ENCODE results near the gene RAPGEF6. TPM values are rescaled to one million over a fixed set of nuclear protein-coding genes. Genes with fewer than 3 reads are reported as not detected.
A peak's percentile ranks its signal among the peaks of the same experiment; 100 is the strongest.
"Not testable (repeated sequence)": the region's sequence is repeated elsewhere in the genome, so short reads cannot be mapped to it uniquely, and the experiment has no call there.

The RAPGEF6 gene
- polyA plus RNA-seq = 10 to 100 TPM in 2 of 3 donors, 1 to 10 TPM in 1; 9.7 to 17.5 (median 14.5) TPM

DNA sequence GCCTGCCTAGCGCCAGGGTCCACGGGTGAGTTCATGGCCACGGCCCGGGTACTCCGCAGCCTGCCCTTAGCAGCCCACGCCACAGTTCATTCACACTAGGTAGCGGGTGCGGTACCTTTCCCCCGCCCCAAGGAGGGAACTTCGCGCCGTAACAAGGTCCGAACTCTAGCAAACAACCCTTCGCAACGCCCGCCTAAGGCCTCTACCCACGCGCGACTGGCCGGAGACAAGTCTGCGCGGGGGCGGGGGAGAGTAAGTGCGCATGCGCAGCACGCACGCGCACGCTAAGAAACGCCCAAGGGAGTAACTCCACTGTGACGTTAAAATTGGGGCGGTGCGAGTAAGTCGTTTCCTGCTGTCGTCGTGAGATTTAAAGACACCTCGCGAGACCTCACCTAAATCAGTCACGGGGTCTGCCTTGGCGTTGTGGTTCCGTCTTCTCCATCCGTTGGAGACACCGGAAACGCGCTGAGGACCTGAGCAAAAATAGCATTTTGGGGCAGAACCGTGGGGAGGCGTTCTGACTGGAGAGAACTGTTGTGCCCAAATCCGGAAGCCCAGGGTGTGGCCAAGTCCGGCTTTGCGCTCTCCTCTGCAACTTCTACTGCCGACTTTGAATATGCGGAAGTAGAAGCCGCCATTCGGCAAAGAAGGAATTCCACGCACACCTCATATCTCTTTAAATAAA is at the start of gene RAPGEF6:
Gene RAPGEF6 (minus strand): TSS at position 234 of the 688 bp plus-strand sequence. CDS start 199 bp downstream, at position 35.
- peak within 1 kb of the TSS; percentile 92 to 100 (median 94) for H3K4me3 Mint-ChIP-seq
- no peaks in the 10 kb centered on the region for H3K36me3 Mint-ChIP-seq
- peaks cover 13 to 15% (median 15%) of the 10 kb centered on the region in 3 donors for H3K27me3 Mint-ChIP-seq (ENCODE audit: low read depth in 3 of 3)
- H3K9me3 Mint-ChIP-seq = no peaks in the 10 kb centered on the region
- DNase-seq = peak; percentile 98 to 99 (median 98)
- H3K4me1 Mint-ChIP-seq = peaks cover 17 to 26% of the 10 kb centered on the region in 2 donors
- H3K27ac Mint-ChIP-seq = peak within 1 kb of the TSS; percentile 98 to 99 (median 98)

DNA sequence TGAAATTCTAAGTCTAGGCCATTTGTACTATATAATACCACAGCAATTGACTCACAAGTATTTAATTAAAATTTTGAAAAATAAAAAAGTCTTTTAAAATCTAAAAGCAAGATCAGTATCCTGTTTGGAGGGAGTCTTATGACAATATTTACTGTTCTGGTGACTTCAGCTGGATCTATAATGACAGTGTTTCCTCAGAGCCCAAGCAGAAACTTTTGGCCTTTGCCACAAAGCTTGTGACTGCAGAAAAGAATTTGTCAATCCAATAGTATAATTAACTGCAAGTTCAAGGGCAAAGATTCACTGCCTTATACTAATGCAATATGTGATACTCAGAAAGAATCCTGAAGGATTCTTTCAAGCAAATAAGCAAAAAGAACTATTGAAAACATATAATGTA is 49.6 kb upstream of the RAPGEF6 start:
- no peaks in the 10 kb centered on the region for H3K27me3 Mint-ChIP-seq (ENCODE audit: low read depth in 3 of 3)
- H3K27ac Mint-ChIP-seq = no peak overlapping the region
- no peaks in the 10 kb centered on the region for H3K4me1 Mint-ChIP-seq
- H3K36me3 Mint-ChIP-seq = peaks cover 7 to 27% (median 19%) of the 10 kb centered on the region in 3 donors
- no peaks in the 10 kb centered on the region for H3K9me3 Mint-ChIP-seq
- no peak for DNase-seq
- H3K4me3 Mint-ChIP-seq = no peak overlapping the region

- no peak overlapping the region for H3K4me3 Mint-ChIP-seq
These were observed 49.0 kb upstream of the RAPGEF6 start for GRCh38 chr5:131684051-131684450.

DNA sequence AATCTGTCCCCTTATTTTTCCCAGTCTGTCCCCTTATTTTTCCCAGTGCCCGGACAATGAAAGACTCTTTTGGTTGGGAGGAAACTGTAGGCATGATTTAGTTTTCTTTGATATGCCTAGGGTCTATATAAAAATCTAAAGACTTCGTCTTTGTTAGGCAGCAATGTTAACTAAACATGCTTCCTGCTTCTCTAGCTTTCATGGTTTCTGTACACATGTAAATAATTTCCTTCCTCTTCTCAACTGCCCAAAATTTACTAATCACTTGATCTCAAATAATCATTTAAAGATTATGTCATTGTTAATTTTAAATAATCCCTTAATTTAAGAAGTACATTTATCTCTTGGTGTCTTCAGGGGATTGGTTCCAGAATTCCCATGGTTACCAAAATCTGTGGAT is 47.8 kb upstream of the RAPGEF6 start:
- no peaks in the 10 kb centered on the region for H3K27me3 Mint-ChIP-seq (ENCODE audit: low read depth in 3 of 3)
- DNase-seq = no peak
- no peaks in the 10 kb centered on the region for H3K9me3 Mint-ChIP-seq
- H3K4me3 Mint-ChIP-seq = no peak overlapping the region
- no peak overlapping the region for H3K27ac Mint-ChIP-seq
- peaks cover 2 to 20% (median 19%) of the 10 kb centered on the region in 3 donors for H3K36me3 Mint-ChIP-seq
- H3K4me1 Mint-ChIP-seq = no peaks in the 10 kb centered on the region

More at GRCh38 chr5:131684051-131684450, 49.0 kb upstream of the RAPGEF6 start:
- H3K9me3 Mint-ChIP-seq = no peaks in the 10 kb centered on the region
- peaks cover 3 to 25% (median 18%) of the 10 kb centered on the region in 3 donors for H3K36me3 Mint-ChIP-seq
- H3K27me3 Mint-ChIP-seq (ENCODE audit: low read depth in 3 of 3) = no peaks in the 10 kb centered on the region
- H3K27ac Mint-ChIP-seq = no peak overlapping the region
- H3K4me1 Mint-ChIP-seq = no peaks in the 10 kb centered on the region
- DNase-seq = no peak

- Mint-ChIP-seq H3K9me3 (no peaks in the 10 kb centered on the region), H3K4me1 (no peaks in the 10 kb centered on the region), H3K36me3 (peaks cover 7 to 26% (median 26%) of the 10 kb centered on the region in 3 donors), H3K4me3 (no peak overlapping the region), H3K27ac (no peak overlapping the region), H3K27me3 (ENCODE audit: low read depth in 3 of 3) (no peaks in the 10 kb centered on the region)
- DNase-seq = no peak
These were observed 47.1 kb upstream of the RAPGEF6 start for GRCh38 chr5:131682175-131682574.

DNA sequence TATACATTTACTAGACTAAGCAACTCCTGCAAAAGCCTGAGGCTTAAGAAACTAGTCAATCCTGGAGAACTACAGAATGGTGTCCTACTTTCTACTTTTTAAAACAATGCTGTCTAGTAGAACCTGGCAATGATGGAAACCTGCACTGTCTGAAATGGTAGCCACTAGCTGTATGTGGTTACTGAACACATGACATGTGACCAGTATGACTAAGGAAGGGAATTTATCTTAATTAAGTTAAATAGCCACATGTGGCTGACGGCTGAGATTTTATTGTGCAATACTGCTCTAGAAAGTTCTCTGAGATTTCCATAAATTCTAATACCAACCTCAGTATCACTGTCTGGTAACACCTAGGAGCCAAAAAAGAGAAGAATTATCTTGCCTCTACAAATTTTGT is 44.9 kb upstream of the RAPGEF6 start:
- no peaks in the 10 kb centered on the region for H3K9me3 Mint-ChIP-seq
- no peak for DNase-seq
- no peaks in the 10 kb centered on the region for H3K4me1 Mint-ChIP-seq
- H3K27ac Mint-ChIP-seq = no peak overlapping the region
- peaks cover 20 to 41% (median 37%) of the 10 kb centered on the region in 3 donors for H3K36me3 Mint-ChIP-seq
- peaks cover 0 to 2% (median 2%) of the 10 kb centered on the region in 3 donors for H3K27me3 Mint-ChIP-seq (ENCODE audit: low read depth in 3 of 3)
- no peak overlapping the region for H3K4me3 Mint-ChIP-seq

DNA sequence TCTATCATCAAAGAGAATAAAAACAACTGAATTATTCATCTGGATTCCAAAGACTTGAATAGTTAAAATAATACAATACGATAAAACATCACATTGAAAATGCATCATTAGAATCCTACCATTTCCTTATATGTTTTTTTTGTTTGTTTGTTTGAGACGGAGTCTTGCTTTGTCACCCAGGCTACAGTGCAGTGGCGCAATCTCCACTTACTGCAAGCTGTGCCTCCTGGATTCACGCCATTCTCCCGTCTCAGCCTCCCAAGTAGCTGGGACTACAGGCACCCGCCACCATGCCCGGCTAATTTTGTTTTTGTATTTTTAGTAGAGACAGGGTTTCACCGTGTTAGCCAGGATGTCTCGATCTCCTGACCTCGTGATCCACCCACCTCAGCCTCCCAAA is 43.2 kb upstream of the RAPGEF6 start:
- H3K9me3 Mint-ChIP-seq; H3K4me1 Mint-ChIP-seq; H3K27me3 Mint-ChIP-seq (ENCODE audit: low read depth in 3 of 3); DNase-seq; H3K4me3 Mint-ChIP-seq; H3K27ac Mint-ChIP-seq: not testable (repeated sequence)
- H3K36me3 Mint-ChIP-seq = peaks cover 22 to 42% (median 40%) of the 10 kb centered on the region in 3 donors

DNA sequence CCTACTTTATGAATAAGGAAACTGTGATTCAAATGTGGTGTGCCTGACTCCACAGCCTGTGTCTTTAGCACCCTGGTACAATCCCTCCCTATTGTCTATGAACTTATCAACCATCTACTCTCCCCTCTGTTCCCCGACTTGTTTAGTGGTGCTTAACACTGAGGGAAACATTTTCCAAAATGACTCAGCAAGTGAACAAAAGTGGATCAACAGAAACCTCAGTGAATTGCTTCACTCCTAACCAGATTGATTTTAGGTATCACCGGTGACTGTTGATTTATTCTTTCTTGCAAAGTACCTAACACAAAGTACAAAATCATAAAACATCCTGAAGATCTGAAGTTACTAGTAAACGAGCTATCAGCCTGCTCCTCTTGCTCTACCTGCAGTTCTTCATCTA is 42.1 kb upstream of the RAPGEF6 start:
- DNase-seq = no peak
- Mint-ChIP-seq H3K36me3 (peaks cover 22 to 41% (median 38%) of the 10 kb centered on the region in 3 donors), H3K9me3 (no peaks in the 10 kb centered on the region), H3K27me3 (ENCODE audit: low read depth in 3 of 3) (peaks cover 0 to 2% (median 2%) of the 10 kb centered on the region in 3 donors), H3K4me1 (no peaks in the 10 kb centered on the region), H3K4me3 (no peak overlapping the region), H3K27ac (peak overlapping the region in 1 of 6 donors; percentile 4)

- H3K27me3 Mint-ChIP-seq (ENCODE audit: low read depth in 3 of 3) = peaks cover 0 to 3% (median 2%) of the 10 kb centered on the region in 3 donors
- H3K36me3 Mint-ChIP-seq = peaks cover 26 to 60% (median 43%) of the 10 kb centered on the region in 3 donors
- no peaks in the 10 kb centered on the region for H3K4me1 Mint-ChIP-seq
- H3K9me3 Mint-ChIP-seq = no peaks in the 10 kb centered on the region
- H3K27ac Mint-ChIP-seq = no peak overlapping the region
- DNase-seq = no peak
- no peak overlapping the region for H3K4me3 Mint-ChIP-seq
These were observed 37.7 kb upstream of the RAPGEF6 start for GRCh38 chr5:131672776-131673175.

DNA sequence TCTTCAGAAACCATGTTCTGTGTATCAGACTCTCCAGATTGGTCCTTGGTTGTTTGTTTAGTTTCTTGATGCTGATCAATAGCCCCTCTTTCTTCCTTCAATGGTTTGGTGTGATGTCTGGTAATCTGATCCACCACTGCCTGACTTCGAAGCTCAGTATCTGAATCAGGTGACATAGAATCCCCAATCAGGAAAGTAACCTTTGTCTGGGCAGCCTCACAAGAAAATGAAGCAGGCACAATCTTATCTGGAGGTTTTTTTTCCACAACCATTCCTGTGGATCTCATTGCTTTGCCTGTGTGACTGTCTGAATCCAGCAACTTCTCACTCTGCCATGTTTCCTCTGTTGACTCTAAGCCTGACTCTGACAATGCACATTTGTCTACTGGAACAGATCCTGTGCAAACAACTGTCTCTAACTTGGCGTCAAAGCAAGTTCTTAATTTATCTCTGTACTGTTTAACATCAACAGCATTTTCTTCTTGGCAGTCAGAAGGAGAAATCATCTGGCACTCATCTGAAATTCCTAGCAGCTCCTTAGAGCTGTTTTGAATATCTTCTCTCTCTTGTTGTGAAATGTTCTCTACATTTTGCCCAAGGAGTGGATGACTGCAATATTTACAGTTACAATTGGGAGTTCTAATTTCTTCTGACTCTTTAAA is 37.1 kb upstream of the RAPGEF6 start:
- Mint-ChIP-seq H3K36me3 (peaks cover 21 to 54% (median 36%) of the 10 kb centered on the region in 3 donors), H3K9me3 (no peaks in the 10 kb centered on the region), H3K27ac (peak overlapping the region in 5 of 6 donors; percentile 0 to 39 (median 26)), H3K27me3 (ENCODE audit: low read depth in 3 of 3) (peaks cover 0 to 3% (median 1%) of the 10 kb centered on the region in 3 donors), H3K4me1 (no peaks in the 10 kb centered on the region), H3K4me3 (no peak overlapping the region)
- DNase-seq = no peak

- peaks cover 17 to 51% (median 29%) of the 10 kb centered on the region in 3 donors for H3K36me3 Mint-ChIP-seq
- H3K4me3 Mint-ChIP-seq = no peak overlapping the region
- H3K27ac Mint-ChIP-seq = peak overlapping the region in 3 of 6 donors; percentile 14 to 35 (median 16)
- DNase-seq = no peak
- no peaks in the 10 kb centered on the region for H3K9me3 Mint-ChIP-seq
- peaks cover 0 to 5% of the 10 kb centered on the region in 2 donors for H3K4me1 Mint-ChIP-seq
- peaks cover 0 to 4% (median 0%) of the 10 kb centered on the region in 3 donors for H3K27me3 Mint-ChIP-seq (ENCODE audit: low read depth in 3 of 3)
These were observed 36.4 kb upstream of the RAPGEF6 start for GRCh38 chr5:131671409-131671808.

- peaks cover 0 to 7% (median 0%) of the 10 kb centered on the region in 6 donors for H3K9me3 Mint-ChIP-seq
- peaks cover 0 to 12% of the 10 kb centered on the region in 2 donors for H3K4me1 Mint-ChIP-seq
- no peak overlapping the region for H3K27ac Mint-ChIP-seq
- H3K27me3 Mint-ChIP-seq (ENCODE audit: low read depth in 3 of 3) = peaks cover 0 to 4% (median 0%) of the 10 kb centered on the region in 3 donors
- H3K36me3 Mint-ChIP-seq = peaks cover 26 to 46% (median 26%) of the 10 kb centered on the region in 3 donors
- no peak overlapping the region for H3K4me3 Mint-ChIP-seq
- DNase-seq = no peak
These were observed 29.9 kb upstream of the RAPGEF6 start for GRCh38 chr5:131664929-131665328.

- Mint-ChIP-seq H3K27me3 (ENCODE audit: low read depth in 3 of 3) (peaks cover 0 to 3% (median 0%) of the 10 kb centered on the region in 3 donors), H3K27ac (no peak overlapping the region), H3K36me3 (peaks cover 31 to 43% (median 34%) of the 10 kb centered on the region in 3 donors), H3K4me3 (no peak overlapping the region), H3K4me1 (peaks cover 3 to 18% of the 10 kb centered on the region in 2 donors), H3K9me3 (peaks cover 0 to 7% (median 0%) of the 10 kb centered on the region in 6 donors)
- DNase-seq = no peak
These were observed 26.9 kb upstream of the RAPGEF6 start for GRCh38 chr5:131661933-131662332.

GRCh38 chr5:131659841-131660240 is 24.8 kb upstream of the RAPGEF6 start:
- Mint-ChIP-seq H3K36me3 (peaks cover 31 to 45% (median 40%) of the 10 kb centered on the region in 3 donors), H3K27ac (peak overlapping the region in 2 of 6 donors; percentile 4 to 14), H3K9me3 (peaks cover 0 to 7% (median 0%) of the 10 kb centered on the region in 6 donors), H3K27me3 (ENCODE audit: low read depth in 3 of 3) (peaks cover 0 to 3% (median 0%) of the 10 kb centered on the region in 3 donors), H3K4me3 (no peak overlapping the region), H3K4me1 (peaks cover 3 to 15% of the 10 kb centered on the region in 2 donors)
- no peak for DNase-seq

Data from immature natural killer cell (primary cell).